ENCODE data around the gene KCNH1. TPM values are rescaled to one million over a fixed set of nuclear protein-coding genes. Genes with fewer than 3 reads are reported as not detected.

KCNH1 gene
- total and polyA plus RNA-seq, 9 of the 15 experiments (the other 6 are each of a cell fraction or from before 2014, with no cell fraction given), result not detected

GRCh38 chr1:211135342-211135950 lies 1.5 kb upstream of the KCNH1 start:
- intact Hi-C loops (cut with micrococcal nuclease), result loop anchor here (1.0 to 10.0 kb wide), 6 partner anchors 123 to 993 kb away; partner anchors contain the start of gene RCOR3
- H3K9me3 ChIP-seq (replicated peaks; ENCODE audit: control insufficient read depth, insufficient read depth, low read depth, low read length), result no peaks in the 10 kb centered on the region
- FAIRE-seq (peak; percentile 68), DNase-seq (ENCODE audit: extremely low read depth in 1 of 4, low spot score in 3 of 4) (peak; percentile 20 to 50 (median 31)), ATAC-seq (peak; percentile 53)
- H3K79me2 ChIP-seq (ENCODE audit: control insufficient read depth, insufficient read depth, low read length), result no peaks in the 10 kb centered on the region
- 0 out of 2 replicates have a peak, but pooled peaks cover 3% of the 10 kb centered on the region for H4K20me1 ChIP-seq (replicated peaks; ENCODE audit: control insufficient read depth, insufficient read depth, low read length)
- ChIA-PET POLR2A (interaction anchor here (1.0 kb wide), 1 partner anchor 26 kb away, joined by 3 read pairs; no protein-coding TSS in a partner anchor), CTCF (ENCODE audit: low intra/inter-chr PET ratio) (interaction anchor here (1.1 to 3.7 kb wide), 7 partner anchors 551 to 1276 kb away, joined by 3 to 26 read pairs (median 8); no protein-coding TSS in a partner anchor)
- in situ Hi-C loops (cut with MboI), result loop anchor here (10.0 to 25.0 kb wide), 5 partner anchors 541 to 1273 kb away; no protein-coding TSS in a partner anchor
- H3K4me1 ChIP-seq (replicated peaks in 1 of 2; ENCODE audit: control insufficient read depth in 2 of 2, insufficient read depth in 2 of 2, low read length in 2 of 2), result peaks cover 0 to 12% of the 10 kb centered on the region in 2 experiments; a peak in 2 of 5 replicates
- no peaks in the 10 kb centered on the region for H3K36me3 ChIP-seq (ENCODE audit: control insufficient read depth, insufficient read depth, low read length)
- no peak overlapping the region for H3K9ac ChIP-seq (ENCODE audit: insufficient read depth in 1 of 2, low read depth in 2 of 2, low read length in 2 of 2)
- H3K27ac ChIP-seq (ENCODE audit: extremely low read depth, low read depth, low read length), result no peak overlapping the region
- WGBS (ENCODE audit: insufficient coverage, low coverage, missing lambda C conversion rate), result under 1% methylated on average over 5 of the region's 5 CpGs
- BruUV-seq (replicated peaks), result no TSS peak
- no peaks in the 10 kb centered on the region for H3K9me1 ChIP-seq (ENCODE audit: control insufficient read depth, insufficient read depth, low read length)
- H2AFZ ChIP-seq (ENCODE audit: low read depth, low read length), result no peak overlapping the region
- H3K27me3 ChIP-seq (ENCODE audit: control insufficient read depth in 2 of 2, insufficient read depth in 2 of 2, low read length in 2 of 2), result peaks cover 8 to 12% of the 10 kb centered on the region in 2 experiments
- H3K4me3 ChIP-seq, result no peak overlapping the region
- no peak overlapping the region for H3K4me2 ChIP-seq (ENCODE audit: insufficient read depth, low read length)
- peak; percentile 61 for TF ChIP-seq REST (IDR thresholded peaks at IDR 0.05; ENCODE audit: borderline replicate concordance)
- TF ChIP-seq REST (CRISPR knock-in tag; IDR thresholded peaks at IDR 0.05; ENCODE audit: low read depth), result no peak
- TF ChIP-seq RCOR1 (IDR thresholded peaks at IDR 0.05; ENCODE audit: borderline replicate concordance in 1 of 2, low read depth in 2 of 2, low read length in 2 of 2), result 0 out of 4 replicates have a peak, but pooled peaks of 1 of the 2 experiments have one; percentile 45
- TF ChIP-seq KLF16 (IDR thresholded peaks at IDR 0.05), result peak; percentile 41; the same call in 1 of the 2 replicates
- peak; percentile 63 for TF ChIP-seq SMC3 (conservative IDR thresholded peaks at IDR 0.05; ENCODE audit: insufficient read depth, low read depth, low read length)
- peak; percentile 74 for TF ChIP-seq DEAF1 (CRISPR knock-in tag; IDR thresholded peaks at IDR 0.05)
- no peak for TF ChIP-seq ATF1 (CRISPR knock-in tag; IDR thresholded peaks at IDR 0.05)
- 0 out of 2 replicates have a peak, but pooled peaks have one; percentile 18 for TF ChIP-seq ATF1 (tag; IDR thresholded peaks at IDR 0.05)
- TF ChIP-seq ARHGAP35 (IDR thresholded peaks at IDR 0.05; ENCODE audit: partially characterized antibody), result no peak
- TF ChIP-seq ELK1 (CRISPR knock-in tag; IDR thresholded peaks at IDR 0.05), result no peak
